ENCODE results near the gene RBM38.
A peak's percentile ranks its signal among the peaks of the same experiment; 100 is the strongest.

Gene RBM38

GRCh38 chr20:57431539-57431835 is 40.3 kb downstream of the RBM38 start:
- H3K9me3 ChIP-seq (ENCODE audit: insufficient read depth, low read length, severe bottlenecking): no peaks in the 10 kb centered on the region
- peaks cover 22% of the 10 kb centered on the region for H3K27me3 ChIP-seq (ENCODE audit: insufficient read depth, low read length, poor library complexity)
- ATAC-seq (ENCODE audit: insufficient read depth, low read depth): no peak
- no peaks in the 10 kb centered on the region for H3K79me2 ChIP-seq (ENCODE audit: insufficient read depth, low read length)
- H3K36me3 ChIP-seq (ENCODE audit: insufficient read depth, low read length): no peaks in the 10 kb centered on the region
- H2AFZ ChIP-seq (ENCODE audit: low read depth, low read length): no peak overlapping the region
- peaks cover 14% of the 10 kb centered on the region for H3K4me1 ChIP-seq (ENCODE audit: insufficient read depth, low read length)
- no peak overlapping the region for H3K27ac ChIP-seq (ENCODE audit: low read length)
- no peak overlapping the region for H3K9ac ChIP-seq (ENCODE audit: low read depth, low read length)
- no peak for TF ChIP-seq EZH2 (IDR thresholded peaks at IDR 0.05; ENCODE audit: borderline replicate concordance, low read depth, low read length, severe bottlenecking)
- TF ChIP-seq CTCF (IDR thresholded peaks at IDR 0.05; ENCODE audit: borderline replicate concordance, extremely low read depth, low read length, poor library complexity, severe bottlenecking): no peak
- peaks cover 50% of the 10 kb centered on the region for H4K20me1 ChIP-seq (ENCODE audit: insufficient read depth, low read length)
- no peak overlapping the region for H3K4me3 ChIP-seq (ENCODE audit: low read depth in 1 of 2, low read length in 2 of 2)
- no peak overlapping the region for H3K4me2 ChIP-seq (ENCODE audit: insufficient read depth, low read length)
- no peak for DNase-seq

GRCh38 chr20:57432480-57432861 is 41.3 kb downstream of the RBM38 start:
- H3K4me2 ChIP-seq (ENCODE audit: insufficient read depth, low read length): peak overlapping the region; percentile 19
- H3K79me2 ChIP-seq (ENCODE audit: insufficient read depth, low read length): no peaks in the 10 kb centered on the region
- ATAC-seq (ENCODE audit: insufficient read depth, low read depth): no peak
- H3K27ac ChIP-seq (ENCODE audit: low read length): no peak overlapping the region
- no peak for DNase-seq
- H2AFZ ChIP-seq (ENCODE audit: low read depth, low read length): no peak overlapping the region
- H3K36me3 ChIP-seq (ENCODE audit: insufficient read depth, low read length): no peaks in the 10 kb centered on the region
- H3K9ac ChIP-seq (ENCODE audit: low read depth, low read length): no peak overlapping the region
- peaks cover 22% of the 10 kb centered on the region for H3K27me3 ChIP-seq (ENCODE audit: insufficient read depth, low read length, poor library complexity)
- TF ChIP-seq EZH2 (IDR thresholded peaks at IDR 0.05; ENCODE audit: borderline replicate concordance, low read depth, low read length, severe bottlenecking) (no peak), CTCF (IDR thresholded peaks at IDR 0.05; ENCODE audit: borderline replicate concordance, extremely low read depth, low read length, poor library complexity, severe bottlenecking) (no peak)
- peaks cover 14% of the 10 kb centered on the region for H3K4me1 ChIP-seq (ENCODE audit: insufficient read depth, low read length)
- H3K9me3 ChIP-seq (ENCODE audit: insufficient read depth, low read length, severe bottlenecking): no peaks in the 10 kb centered on the region
- H4K20me1 ChIP-seq (ENCODE audit: insufficient read depth, low read length): peaks cover 46% of the 10 kb centered on the region
- no peak overlapping the region for H3K4me3 ChIP-seq (ENCODE audit: low read depth in 1 of 2, low read length in 2 of 2)

GRCh38 chr20:57432862-57433491 is 41.8 kb downstream of the RBM38 start:
- no peaks in the 10 kb centered on the region for H3K9me3 ChIP-seq (ENCODE audit: insufficient read depth, low read length, severe bottlenecking)
- H3K4me3 ChIP-seq (ENCODE audit: low read depth in 1 of 2, low read length in 2 of 2): no peak overlapping the region
- H2AFZ ChIP-seq (ENCODE audit: low read depth, low read length): no peak overlapping the region
- peaks cover 46% of the 10 kb centered on the region for H4K20me1 ChIP-seq (ENCODE audit: insufficient read depth, low read length)
- peak overlapping the region; percentile 19 for H3K4me2 ChIP-seq (ENCODE audit: insufficient read depth, low read length)
- H3K4me1 ChIP-seq (ENCODE audit: insufficient read depth, low read length): peaks cover 14% of the 10 kb centered on the region
- no peaks in the 10 kb centered on the region for H3K36me3 ChIP-seq (ENCODE audit: insufficient read depth, low read length)
- no peak for TF ChIP-seq EZH2 (IDR thresholded peaks at IDR 0.05; ENCODE audit: borderline replicate concordance, low read depth, low read length, severe bottlenecking)
- no peak for TF ChIP-seq CTCF (IDR thresholded peaks at IDR 0.05; ENCODE audit: borderline replicate concordance, extremely low read depth, low read length, poor library complexity, severe bottlenecking)
- no peaks in the 10 kb centered on the region for H3K79me2 ChIP-seq (ENCODE audit: insufficient read depth, low read length)
- DNase-seq: peak; percentile 82
- H3K27ac ChIP-seq (ENCODE audit: low read length): no peak overlapping the region
- peaks cover 22% of the 10 kb centered on the region for H3K27me3 ChIP-seq (ENCODE audit: insufficient read depth, low read length, poor library complexity)
- no peak overlapping the region for H3K9ac ChIP-seq (ENCODE audit: low read depth, low read length)
- ATAC-seq (ENCODE audit: insufficient read depth, low read depth): peak; percentile 99

Data from DND-41 (cell line).